ENCODE data around the gene HS6ST3. TPM values are rescaled to one million over a fixed set of nuclear protein-coding genes. Genes with fewer than 3 reads are reported as not detected.
"Not testable (repeated sequence)": the region's sequence is repeated elsewhere in the genome, so short reads cannot be mapped to it uniquely, and the experiment has no call there.

Gene HS6ST3
- total RNA-seq, 1 experiment from 2014 or later, result not detected

GRCh38 chr13:96091164-96092117, 1.5 kb downstream of the HS6ST3 start:
- no peak for DNase-seq (ENCODE audit: low spot score)

- DNase-seq (ENCODE audit: low spot score), result no peak
These were observed 3.5 kb downstream of the HS6ST3 start for GRCh38 chr13:96093296-96094006.

GRCh38 chr13:96100457-96101220, 10.7 kb downstream of the HS6ST3 start:
- no peak for DNase-seq (ENCODE audit: low spot score)

GRCh38 chr13:96104516-96104915, 14.6 kb downstream of the HS6ST3 start:
- no peak for DNase-seq (ENCODE audit: low spot score)

- peak; percentile 56 for DNase-seq (ENCODE audit: low spot score)
These were observed 18.2 kb downstream of the HS6ST3 start for GRCh38 chr13:96108072-96108471.

- DNase-seq (ENCODE audit: low spot score), result no peak
These were observed 19.2 kb downstream of the HS6ST3 start for GRCh38 chr13:96109125-96109524.

- no peak for DNase-seq (ENCODE audit: low spot score)
These were observed 23.0 kb downstream of the HS6ST3 start for GRCh38 chr13:96112936-96113335.

- DNase-seq (ENCODE audit: low spot score), result not testable (repeated sequence)
These were observed 25.5 kb downstream of the HS6ST3 start for GRCh38 chr13:96115368-96115767.

- no peak for DNase-seq (ENCODE audit: low spot score)
These were observed 30.0 kb downstream of the HS6ST3 start for GRCh38 chr13:96119921-96120320.

- DNase-seq (ENCODE audit: low spot score), result no peak
These were observed 41.0 kb downstream of the HS6ST3 start for GRCh38 chr13:96130818-96131340.

- peak; percentile 36 for DNase-seq (ENCODE audit: low spot score)
These were observed 51.1 kb downstream of the HS6ST3 start for GRCh38 chr13:96141032-96141431.

- no peak for DNase-seq (ENCODE audit: low spot score)
These were observed 69.8 kb downstream of the HS6ST3 start for GRCh38 chr13:96159725-96160124.

- DNase-seq (ENCODE audit: low spot score), result no peak
These were observed 71.2 kb downstream of the HS6ST3 start for GRCh38 chr13:96161141-96161540.

- no peak for DNase-seq (ENCODE audit: low spot score)
These were observed 75.9 kb downstream of the HS6ST3 start for GRCh38 chr13:96165840-96166239.

GRCh38 chr13:96172066-96172465, 82.2 kb downstream of the HS6ST3 start:
- no peak for DNase-seq (ENCODE audit: low spot score)

- DNase-seq (ENCODE audit: low spot score), result no peak
These were observed 88.9 kb downstream of the HS6ST3 start for GRCh38 chr13:96178759-96179158.

- DNase-seq (ENCODE audit: low spot score), result no peak
These were observed 89.4 kb downstream of the HS6ST3 start for GRCh38 chr13:96179309-96179708.

- no peak for DNase-seq (ENCODE audit: low spot score)
These were observed 92.0 kb downstream of the HS6ST3 start for GRCh38 chr13:96181911-96182310.

GRCh38 chr13:96185818-96186217, 95.9 kb downstream of the HS6ST3 start:
- no peak for DNase-seq (ENCODE audit: low spot score)

GRCh38 chr13:96191367-96191766, 101.5 kb downstream of the HS6ST3 start:
- DNase-seq (ENCODE audit: low spot score), result no peak

GRCh38 chr13:96193728-96194310, 103.9 kb downstream of the HS6ST3 start:
- no peak for DNase-seq (ENCODE audit: low spot score)
